ENCODE results near the gene PITPNM1.
"Not testable (repeated sequence)": the region's sequence is repeated elsewhere in the genome, so short reads cannot be mapped to it uniquely, and the experiment has no call there.

PITPNM1 gene

GRCh38 chr11:67523556-67524479 lies 18.7 kb upstream of the PITPNM1 start:
- no peak for DNase-seq (ENCODE audit: low read depth)

GRCh38 chr11:67522844-67523555 lies 17.8 kb upstream of the PITPNM1 start, which contains the start of gene CABP2:
TSS of gene CABP2 (minus strand) at chr11:67523446. CDS start at chr11:67523326, 120 bp downstream.
- DNase-seq (ENCODE audit: low read depth), result no peak

- no peak for DNase-seq (ENCODE audit: low read depth)
Measured at GRCh38 chr11:67522338-67522737, 17.2 kb upstream of the PITPNM1 start.

GRCh38 chr11:67521924-67522323 lies 16.8 kb upstream of the PITPNM1 start:
- DNase-seq (ENCODE audit: low read depth), result no peak

- no peak for DNase-seq (ENCODE audit: low read depth)
Measured at GRCh38 chr11:67520856-67521824, 16.0 kb upstream of the PITPNM1 start.

GRCh38 chr11:67519726-67520125 lies 14.6 kb upstream of the PITPNM1 start:
- DNase-seq (ENCODE audit: low read depth), result no peak

GRCh38 chr11:67517784-67518552 lies 12.8 kb upstream of the PITPNM1 start:
- no peak for DNase-seq (ENCODE audit: low read depth)

- no peak for DNase-seq (ENCODE audit: low read depth)
Measured at GRCh38 chr11:67516806-67517205, 11.6 kb upstream of the PITPNM1 start.

GRCh38 chr11:67514116-67514515 lies 9.0 kb upstream of the PITPNM1 start:
- DNase-seq (ENCODE audit: low read depth), result no peak

GRCh38 chr11:67511558-67511957 lies 6.4 kb upstream of the PITPNM1 start:
- DNase-seq (ENCODE audit: low read depth), result not testable (repeated sequence)

- DNase-seq (ENCODE audit: low read depth), result no peak
Measured at GRCh38 chr11:67510023-67510345, 4.8 kb upstream of the PITPNM1 start.

- DNase-seq (ENCODE audit: low read depth), result peak; percentile 96
Measured at GRCh38 chr11:67508486-67509121, 3.4 kb upstream of the PITPNM1 start.

- DNase-seq (ENCODE audit: low read depth), result peak; percentile 100
Measured at GRCh38 chr11:67507864-67508485, 2.8 kb upstream of the PITPNM1 start, which contains the start of gene CDK2AP2. TSS of gene CDK2AP2 (minus strand) at chr11:67508162. CDS start at chr11:67508082, 80 bp downstream.

- DNase-seq (ENCODE audit: low read depth), result no peak
Measured at GRCh38 chr11:67507242-67507863, 2.2 kb upstream of the PITPNM1 start.

- DNase-seq (ENCODE audit: low read depth), result no peak
Measured at GRCh38 chr11:67506426-67507051, 1.4 kb upstream of the PITPNM1 start.

GRCh38 chr11:67505605-67506396 lies 638 bp upstream of the PITPNM1 start:
- peak; percentile 91 for DNase-seq (ENCODE audit: low read depth)

GRCh38 chr11:67504005-67504949 lies 886 bp downstream of the PITPNM1 start:
- peak; percentile 17 for DNase-seq (ENCODE audit: low read depth)
